ENCODE results near the gene ACTG1. TPM values are rescaled to one million over a fixed set of nuclear protein-coding genes. Genes with fewer than 3 reads are reported as not detected.
A peak's percentile ranks its signal among the peaks of the same experiment; 100 is the strongest.

ACTG1 gene
- total and polyA plus RNA-seq, 2 of the 13 experiments (the other 11 are each of a cell fraction or from before 2014, with no cell fraction given), result 973 to 1,138 TPM

- in situ Hi-C loops (cut with HindIII; ENCODE audit: extremely low pct_ligation_motif_present, low pct_unique_long_range_greater_than_20kb) (no loop called here), intact Hi-C loops (cut with micrococcal nuclease; ENCODE audit: unreplicated experiment) (no loop called here)
- H3K4me2 ChIP-seq (ENCODE audit: low read depth, low read length), result peak overlapping the region; percentile 61; the same call in 1 of the 2 replicates
- H3K27ac ChIP-seq (ENCODE audit: extremely low read length, insufficient read depth, low read length), result no peak overlapping the region
- no peak for DNase-seq (ENCODE audit: low spot score)
- ATAC-seq, result no peak
- peaks cover 24% of the 10 kb centered on the region for H3K4me1 ChIP-seq (ENCODE audit: insufficient read depth, low read length)
- peaks cover 5% of the 10 kb centered on the region; the same call in 1 of the 2 replicates for H4K20me1 ChIP-seq (ENCODE audit: insufficient read depth, low read length)
- no peaks in the 10 kb centered on the region for H3K36me3 ChIP-seq (replicated peaks in 1 of 2; ENCODE audit: control insufficient read depth in 1 of 2, insufficient read depth in 2 of 2, low read length in 2 of 2)
- FAIRE-seq, result no peak
- no peak overlapping the region for H2AFZ ChIP-seq (ENCODE audit: low read length)
- WGBS (ENCODE audit: low lambda C conversion rate), result 77% methylated on average over 8 of the region's 11 CpGs
- H3K9me3 ChIP-seq (ENCODE audit: low read length), result peaks cover 15% of the 10 kb centered on the region; the same call in 1 of the 2 replicates
- H3K9ac ChIP-seq (ENCODE audit: insufficient read depth, low read depth, low read length), result no peak overlapping the region
- H3K4me3 ChIP-seq (replicated peaks in 1 of 3; ENCODE audit: insufficient read depth in 1 of 3, low read depth in 2 of 3, low read length in 3 of 3), result no peak overlapping the region
- ChIA-PET CTCF (ENCODE audit: low intra/inter-chr PET ratio, low total read pairs) (no interaction called here), POLR2A (no interaction called here)
- H3K79me2 ChIP-seq (ENCODE audit: insufficient read depth, low read length), result no peaks in the 10 kb centered on the region
- H3K27me3 ChIP-seq (ENCODE audit: control insufficient read depth in 1 of 2, insufficient read depth in 2 of 2, low read length in 2 of 2), result peaks cover 10 to 28% of the 10 kb centered on the region in 2 experiments
- BruUV-seq (replicated peaks), result no TSS peak
- no peak for TF ChIP-seq NFKB2 (CRISPR knock-in tag; IDR thresholded peaks at IDR 0.05; ENCODE audit: borderline replicate concordance)
- no peak for TF ChIP-seq ZNF580 (CRISPR knock-in tag; IDR thresholded peaks at IDR 0.05; ENCODE audit: borderline replicate concordance, low read depth)
- no peak for TF ChIP-seq LRRFIP1 (CRISPR knock-in tag; conservative IDR thresholded peaks at IDR 0.05)
- TF ChIP-seq CHCHD3 (CRISPR knock-in tag; IDR thresholded peaks at IDR 0.05), result no peak
- no peak for TF ChIP-seq WIZ (CRISPR knock-in tag; IDR thresholded peaks at IDR 0.05)
- TF ChIP-seq HCFC1 (IDR thresholded peaks at IDR 0.05; ENCODE audit: low read depth, low read length), result no peak
- TF ChIP-seq HNRNPL (IDR thresholded peaks at IDR 0.05; ENCODE audit: low read depth, low read length), result peak; percentile 42; the same call in 1 of the 2 replicates
- 0 out of 2 replicates have a peak, but pooled peaks have one; percentile 41 for TF ChIP-seq GTF3A (CRISPR knock-in tag; conservative IDR thresholded peaks at IDR 0.05)
- TF ChIP-seq CEBPG (CRISPR knock-in tag; IDR thresholded peaks at IDR 0.05), result no peak
- TF ChIP-seq POLR2A (IDR thresholded peaks at IDR 0.05; ENCODE audit: insufficient read depth in 1 of 2, low read depth in 2 of 2, low read length in 2 of 2), result peak in 1 of 2 experiments; percentile 33; a peak in 1 of 4 replicates
- no peak for TF ChIP-seq ZNF777 (CRISPR knock-in tag; IDR thresholded peaks at IDR 0.05)
- TF ChIP-seq SNAPC5 (CRISPR knock-in tag; IDR thresholded peaks at IDR 0.05; ENCODE audit: borderline replicate concordance), result no peak
- TF ChIP-seq HDAC2 (CRISPR knock-in tag; IDR thresholded peaks at IDR 0.05), result no peak
- peak; percentile 58 for TF ChIP-seq AGO2 (optimal IDR thresholded peaks at IDR 0.05; ENCODE audit: low read depth, low read length)
- no peak for TF ChIP-seq AHDC1 (CRISPR knock-in tag; IDR thresholded peaks at IDR 0.05; ENCODE audit: borderline replicate concordance)
- TF ChIP-seq POLR2G (IDR thresholded peaks at IDR 0.05; ENCODE audit: low read depth, low read length), result peak; percentile 49
- TF ChIP-seq ZNF766 (CRISPR knock-in tag; IDR thresholded peaks at IDR 0.05; ENCODE audit: borderline replicate concordance), result no peak
Measured at GRCh38 chr17:81532490-81533287, 20.1 kb upstream of the ACTG1 start.
